ENCODE results near the gene ZNF585A. TPM values are rescaled to one million over a fixed set of nuclear protein-coding genes. Genes with fewer than 3 reads are reported as not detected.

The ZNF585A gene
- total and polyA plus RNA-seq, 12 donors, result 8.1 to 39.4 (median 16.7) TPM

DNA sequence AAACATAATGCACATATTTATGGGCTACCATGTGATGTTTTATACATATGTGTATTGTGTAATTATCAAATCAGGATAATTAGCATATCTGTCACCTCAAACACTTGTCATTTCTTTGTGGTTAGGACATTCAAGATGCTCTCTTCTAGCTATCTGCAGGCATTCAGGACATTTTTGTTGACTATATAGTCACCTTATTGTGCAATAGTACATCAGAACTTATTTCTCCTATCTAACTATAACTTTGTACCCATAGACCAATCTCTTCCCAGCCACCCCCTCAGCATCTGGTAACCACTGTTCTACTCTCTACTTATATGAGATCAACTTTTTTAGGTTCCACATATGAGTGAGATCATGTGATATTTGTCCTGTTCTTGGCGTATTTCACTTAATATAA, 73.9 kb downstream of the ZNF585A start:
- no peaks in the 10 kb centered on the region for H3K4me1 ChIP-seq (replicated peaks in 1 of 2)
- no peak for TF ChIP-seq CTCF (IDR thresholded peaks at IDR 0.05)
- TF ChIP-seq POLR2A (IDR thresholded peaks at IDR 0.05), result no peak
- intact Hi-C loops (cut with DNase I), result no loop called here
- WGBS, 4 donors, result 95 to 100% (median 98%) methylated on average over 1 of the region's 1 CpG
- H3K36me3 ChIP-seq (replicated peaks in 1 of 2), result peaks cover 0 to 21% of the 10 kb centered on the region in 2 donors
- no peak overlapping the region for H3K27ac ChIP-seq
- no peak overlapping the region for H3K4me3 ChIP-seq
- peaks cover 0 to 44% (median 5%) of the 10 kb centered on the region in 3 donors for H3K9me3 ChIP-seq (replicated peaks in 1 of 3)
- no peak for DNase-seq
- H3K27me3 ChIP-seq, result no peaks in the 10 kb centered on the region

GRCh38 chr19:37095859-37096258, 76.6 kb downstream of the ZNF585A start:
- Histone ChIP-seq H3K4me1 (replicated peaks in 1 of 2) (no peaks in the 10 kb centered on the region), H3K27me3 (no peaks in the 10 kb centered on the region), H3K4me3 (no peak overlapping the region), H3K27ac (no peak overlapping the region), H3K36me3 (replicated peaks in 1 of 2) (peaks cover 0 to 31% of the 10 kb centered on the region in 2 donors), H3K9me3 (replicated peaks in 1 of 3) (peaks cover 0 to 37% (median 0%) of the 10 kb centered on the region in 3 donors)
- intact Hi-C loops (cut with DNase I), result no loop called here
- no peak for TF ChIP-seq POLR2A (IDR thresholded peaks at IDR 0.05)
- TF ChIP-seq CTCF (IDR thresholded peaks at IDR 0.05), result no peak
- no peak for DNase-seq
- WGBS, 4 donors, result 94 to 100% (median 100%) methylated on average over 1 of the region's 1 CpG

Other genes starting within 250 kb of the ZNF585A start
- 10 to 100 TPM in 7 of 9 donors, 1 to 10 TPM in 2; 7.7 to 20.6 (median 14.4) TPM for gene ZNF420, start 94.3 kb downstream of the ZNF585A start, total RNA-seq
- gene ZNF420, start 94.3 kb downstream of the ZNF585A start, polyA plus RNA-seq, result 10 to 100 TPM in 1 of 3 donors, 1 to 10 TPM in 2; 3.0 to 10.6 (median 3.6) TPM
- 10 to 100 TPM; 11.4 to 25.7 (median 17.2) TPM for gene ZNF585B, start 37.8 kb upstream of the ZNF585A start, total RNA-seq
- gene ZNF585B, start 37.8 kb upstream of the ZNF585A start, polyA plus RNA-seq, result 1 to 10 TPM; 7.6 to 9.5 (median 8.7) TPM
- gene ZNF383, start 45.5 kb upstream of the ZNF585A start, total RNA-seq, result 10 to 100 TPM in 2 of 9 donors, 1 to 10 TPM in 7; 4.4 to 11.1 (median 9.4) TPM
- gene ZNF383, start 45.5 kb upstream of the ZNF585A start, polyA plus RNA-seq, result 1 to 10 TPM; 5.6 to 6.8 (median 6.4) TPM
- 10 to 100 TPM in 2 of 9 donors, 1 to 10 TPM in 7; 1.8 to 11.4 (median 7.4) TPM for gene ZNF527, start 198.4 kb upstream of the ZNF585A start, total RNA-seq
- 1 to 10 TPM; 3.0 to 6.3 (median 5.9) TPM for gene ZNF527, start 198.4 kb upstream of the ZNF585A start, polyA plus RNA-seq